HCT116 (cell line): ENCODE results near the gene KIAA2012. TPM values are rescaled to one million over a fixed set of nuclear protein-coding genes. Genes with fewer than 3 reads are reported as not detected.

Experiments used
- ATAC-seq: fragments of 200-7000 bp; cut with Tn5 transposase; 2 replicates; pipeline ENCODE4 v1.9.1; 2020; ENCODE audit warnings: mild to moderate bottlenecking, moderate library complexity
- BruUV-seq: library from RNA; stranded (reverse); fragments of 400-500 nt; replicated peaks from 2 replicates; lab custom pipeline; 2021; lab: Mats Ljungman, UMichigan
- CTCF ChIA-PET: fragments of 300-600 bp; sonication (Branson Sonifier 250); formaldehyde crosslinking; loops from one replicate; lab custom pipeline; 2021; ENCODE audit warnings: antibody characterized with exemption; lab: Charles Lee
- POLR2A ChIA-PET: fragments of 300-600, 350-600 bp; sonication (Branson Sonifier 250); formaldehyde crosslinking; loops from one replicate; lab custom pipeline; 2021; ENCODE audit warnings: antibody characterized with exemption; lab: Charles Lee
- RAD21 ChIA-PET, 2 experiments: fragments of 300-600 bp; sonication (Branson Sonifier 250); formaldehyde crosslinking; loops; one replicate each; lab custom pipeline; 2023; ENCODE audit warnings: low total read pairs in 2 of 2; ENCODE audit not compliant: uncharacterized antibody in 2 of 2, unreplicated experiment in 2 of 2, low non-redundant PET in 1 of 2; lab: Charles Lee
- DNase-seq: peaks from one replicate; pipeline ENCODE4 v3.0.0-alpha.2; 2010; ENCODE audit warnings: low read depth, low spot score
- H2AFZ ChIP-seq: fragments of 200-600 bp; shearing (Covaris generic), sonication (generic); 2 replicates; pipeline ENCODE4 v1.6.1; 2017; ENCODE audit warnings: low read depth, mixed run types, mixed read lengths, antibody characterized with exemption, low read length; ENCODE audit not compliant: poor library complexity, severe bottlenecking
- H3K27ac ChIP-seq: 2 replicates; pipeline ENCODE4 v1.5.1; 2012; ENCODE audit warnings: low read depth, low read length
- H3K27me3 ChIP-seq: fragments of 200-600 bp; sonication (generic); 2 replicates; pipeline ENCODE4 v1.6.1; 2016; ENCODE audit warnings: mixed run types, low read length, mixed read lengths; ENCODE audit not compliant: insufficient read depth
- H3K36me3 ChIP-seq, 2 experiments: fragments of 200-500 bp in 1 of 2; fragments of 200-600 bp in 1 of 2; sonication (Bioruptor generic) in 1 of 2; sonication (generic) in 1 of 2; 2 replicates each; pipeline versions ENCODE4 v1.5.1 to v1.6.1; 2014 to 2016; ENCODE audit warnings: low read length in 2 of 2, inconsistent platforms in 1 of 2, mixed read lengths in 1 of 2, mixed run types in 1 of 2; ENCODE audit not compliant: insufficient read depth in 2 of 2, control insufficient read depth in 1 of 2
- H3K4me1 ChIP-seq, 2 experiments: fragments of 200-600 bp in 1 of 2; sonication (generic) in 1 of 2; 2 replicates each; pipeline versions ENCODE4 v1.5.1 to v1.6.1; 2012 to 2017; ENCODE audit warnings: low read length in 2 of 2, inconsistent platforms in 1 of 2, mild to moderate bottlenecking in 1 of 2, mixed read lengths in 1 of 2, mixed run types in 1 of 2, moderate library complexity in 1 of 2; ENCODE audit not compliant: insufficient read depth in 2 of 2, control insufficient read depth in 1 of 2
- H3K4me2 ChIP-seq: fragments of 200-600 bp; sonication (generic); 2 replicates; pipeline ENCODE4 v1.6.1; 2017; ENCODE audit warnings: mixed run types, low read length, mixed read lengths
- H3K4me3 ChIP-seq, 2 experiments: fragments of 200-600 bp in 1 of 2; sonication (generic) in 1 of 2; replicated peaks in 1 of 2; 2 replicates each; pipeline ENCODE4 v1.5.1; 2011 to 2016; ENCODE audit warnings: low read length in 2 of 2, control low read depth in 1 of 2, low read depth in 1 of 2, mild to moderate bottlenecking in 1 of 2, mixed read lengths in 1 of 2, mixed run types in 1 of 2
- H3K79me2 ChIP-seq: fragments of 200-600 bp; sonication (generic); 2 replicates; pipeline ENCODE4 v1.6.1; 2017; ENCODE audit warnings: mild to moderate bottlenecking, mixed run types, low read length, moderate library complexity, mixed read lengths; ENCODE audit not compliant: insufficient read depth
- H3K9ac ChIP-seq: fragments of 200-600 bp; sonication (generic); 2 replicates; pipeline ENCODE4 v1.6.1; 2016; ENCODE audit warnings: low read length, mixed read lengths
- H3K9me2 ChIP-seq: fragments of 200-600 bp; sonication (generic), shearing (Covaris generic); 2 replicates; pipeline ENCODE4 v1.6.1; 2017; ENCODE audit warnings: mixed run types, mild to moderate bottlenecking, moderate library complexity; ENCODE audit not compliant: insufficient read depth
- H3K9me3 ChIP-seq, 2 experiments: fragments of 200-500 bp in 1 of 2; fragments of 200-600 bp in 1 of 2; sonication (Bioruptor generic) in 1 of 2; sonication (generic) in 1 of 2; 2 replicates each; pipeline ENCODE4 v1.6.1; 2014 to 2017; ENCODE audit warnings: low read length in 2 of 2, mixed read lengths in 2 of 2, inconsistent platforms in 1 of 2, low read depth in 1 of 2, mild to moderate bottlenecking in 1 of 2, mixed run types in 1 of 2, moderate library complexity in 1 of 2; ENCODE audit not compliant: control insufficient read depth in 1 of 2, insufficient read depth in 1 of 2
- H4K20me1 ChIP-seq: fragments of 200-600 bp; sonication (generic), shearing (Covaris generic); 2 replicates; pipeline ENCODE4 v1.6.1; 2017; ENCODE audit warnings: mixed run types, mild to moderate bottlenecking, moderate library complexity; ENCODE audit not compliant: insufficient read depth
- CBX3 ChIP-seq: IDR thresholded peaks from 2 replicates; pipeline ENCODE4 v1.6.1; 2012; ENCODE audit warnings: low read depth
- CEBPB ChIP-seq: IDR thresholded peaks from 2 replicates; pipeline ENCODE4 v1.6.1; 2012; ENCODE audit warnings: low read depth
- CTCF ChIP-seq, 3 experiments: fragments of 200-600 bp in 1 of 3; sonication (generic) in 1 of 3; IDR thresholded peaks in 2 of 3; conservative IDR thresholded peaks in 1 of 3; 2 replicates each; pipeline ENCODE4 v1.5.1; 2012 to 2017; ENCODE audit warnings: low read depth in 2 of 3, low read length in 2 of 3, antibody characterized with exemption in 1 of 3, borderline replicate concordance in 1 of 3, control low read depth in 1 of 3, mild to moderate bottlenecking in 1 of 3, mixed read lengths in 1 of 3, mixed run types in 1 of 3, moderate library complexity in 1 of 3; ENCODE audit not compliant: insufficient read depth in 1 of 3
- EGR1 ChIP-seq: IDR thresholded peaks from 2 replicates; pipeline ENCODE4 v1.6.1; 2012; ENCODE audit warnings: low read depth
- ELF1 ChIP-seq: IDR thresholded peaks from 2 replicates; pipeline ENCODE4 v1.6.1; 2012; ENCODE audit warnings: low read depth, borderline replicate concordance
- EZH2 ChIP-seq: fragments of 200-600 bp; sonication (generic); IDR thresholded peaks from 2 replicates; pipeline ENCODE4 v1.6.1; 2017; ENCODE audit warnings: antibody characterized with exemption, mixed run types
- EZH2phosphoT487 ChIP-seq: fragments of 200-600 bp; IDR thresholded peaks from 2 replicates; pipeline ENCODE4 v1.6.1; 2018; ENCODE audit warnings: antibody characterized with exemption, borderline replicate concordance
- FOSL1 ChIP-seq: IDR thresholded peaks from 2 replicates; pipeline ENCODE4 v1.6.1; 2012; ENCODE audit warnings: low read depth
- MAX ChIP-seq: IDR thresholded peaks from 2 replicates; pipeline ENCODE4 v1.6.1; 2012
- POLR2A ChIP-seq: IDR thresholded peaks from 2 replicates; pipeline ENCODE4 v1.7.0; 2011; ENCODE audit warnings: borderline replicate concordance; ENCODE audit not compliant: insufficient read depth, insufficient read length; ENCODE audit errors: extremely low read depth
- POLR2AphosphoS5 ChIP-seq: IDR thresholded peaks from 2 replicates; pipeline ENCODE4 v1.6.1; 2011; ENCODE audit warnings: mild to moderate bottlenecking, low read depth, low read length, moderate library complexity
- RAD21 ChIP-seq: IDR thresholded peaks from 2 replicates; pipeline ENCODE4 v1.6.1; 2012; ENCODE audit warnings: low read depth, mild to moderate bottlenecking
- SIN3A ChIP-seq: IDR thresholded peaks from 2 replicates; pipeline ENCODE4 v1.6.1; 2012; ENCODE audit warnings: low read depth
- SP1 ChIP-seq: IDR thresholded peaks from 2 replicates; pipeline ENCODE4 v1.6.1; 2012; ENCODE audit warnings: low read depth
- TCF7L2 ChIP-seq: IDR thresholded peaks from 2 replicates; pipeline ENCODE4 v1.7.0; 2011; ENCODE audit warnings: borderline replicate concordance, inconsistent platforms; ENCODE audit not compliant: insufficient read depth, insufficient read length; ENCODE audit errors: extremely low read depth
- YY1 ChIP-seq: IDR thresholded peaks from 2 replicates; pipeline ENCODE4 v1.6.1; 2011; ENCODE audit warnings: low read length, low read depth, moderate library complexity, mild to moderate bottlenecking; ENCODE audit not compliant: insufficient replicate concordance; ENCODE audit errors: extremely low read depth
- ZFX ChIP-seq: fragments of 450-650 bp; IDR thresholded peaks from 2 replicates; pipeline ENCODE4 v1.6.1; 2017
- ZNF274 ChIP-seq: fragments of 200-500 bp; sonication (Bioruptor generic); IDR thresholded peaks from 2 replicates; pipeline ENCODE4 v1.6.1; 2014; ENCODE audit warnings: mild to moderate bottlenecking, low read depth, low read length, inconsistent platforms
- intact Hi-C: fragments of 100-400 bp; cut with micrococcal nuclease; formaldehyde crosslinking; loops from 2 replicates; pipeline ENCODE4 v1.10.0; 2022
- total RNA-seq: library from RNA; stranded (reverse); gene quantifications from one replicate; pipeline ENCODE4 v1.2.1, GENCODE V29; 2021; ENCODE audit not compliant: unreplicated experiment
- TF ChIP-seq, protein P1 (sequence below): IDR thresholded peaks from 2 replicates; pipeline ENCODE4 v1.6.1; 2011; ENCODE audit warnings: mild to moderate bottlenecking, low read length, moderate library complexity; ENCODE audit not compliant: insufficient replicate concordance; ENCODE audit errors: extremely low read depth

Gene KIAA2012
- total RNA-seq, 1 experiment from 2014 or later, result not detected

DNA sequence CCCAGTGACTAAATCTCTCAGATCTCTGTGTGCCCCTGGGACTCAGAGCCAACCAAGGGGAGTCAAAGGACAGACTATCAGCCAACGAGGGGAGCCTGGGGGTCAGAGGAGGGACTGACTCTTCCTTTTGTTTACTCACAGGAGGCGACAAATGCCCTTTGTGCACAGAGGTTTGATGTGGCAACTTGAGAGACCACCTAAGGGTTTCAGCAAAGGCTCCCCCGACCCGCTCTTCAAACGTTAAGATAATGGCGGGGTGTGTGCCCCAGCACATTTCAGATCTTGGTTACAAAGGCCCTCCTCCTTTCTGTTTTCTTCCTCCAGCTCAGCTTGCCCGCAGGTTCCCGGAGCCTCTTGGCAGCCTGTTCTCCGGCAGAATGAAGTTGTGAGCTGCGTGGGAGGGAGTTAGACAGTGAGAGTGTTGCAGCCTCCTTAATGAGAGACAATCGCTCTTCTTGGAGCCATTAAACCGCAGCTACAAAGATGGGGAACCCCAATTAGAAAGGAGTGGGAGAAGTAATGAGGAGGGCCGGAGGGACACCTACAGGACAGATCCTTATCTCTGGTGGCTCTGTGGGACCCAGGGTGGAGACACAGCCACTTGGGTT is 76.2 kb downstream of the KIAA2012 start:
- no TSS peak for BruUV-seq
- RAD21 ChIA-PET, result no interaction called here
- H4K20me1 ChIP-seq, result no peaks in the 10 kb centered on the region
- TF ChIP-seq ZFX, result no peak
- no peak for TF ChIP-seq RAD21
- no peak for TF ChIP-seq EZH2phosphoT487
- TF ChIP-seq EGR1, result no peak
- TF ChIP-seq ELF1, result no peak
- TF ChIP-seq SP1, result no peak
- no peak for TF ChIP-seq CBX3
- no peak for TF ChIP-seq ZNF274
- TF ChIP-seq YY1, result no peak
- no peak for TF ChIP-seq TCF7L2
- TF ChIP-seq EZH2, result no peak
- no peak for TF ChIP-seq FOSL1
- no peaks in the 10 kb centered on the region for H3K9me2 ChIP-seq
- POLR2A ChIA-PET, result no interaction called here
- intact Hi-C loops, result no loop called here
- H3K4me1 ChIP-seq, result no peaks in the 10 kb centered on the region
- no peak overlapping the region for H2AFZ ChIP-seq
- H3K79me2 ChIP-seq, result no peaks in the 10 kb centered on the region
- no peaks in the 10 kb centered on the region for H3K9me3 ChIP-seq
- H3K36me3 ChIP-seq, result no peaks in the 10 kb centered on the region
- no peak overlapping the region for H3K4me2 ChIP-seq
- no peak overlapping the region for H3K9ac ChIP-seq
- DNase-seq (no peak), ATAC-seq (no peak)
- no peaks in the 10 kb centered on the region for H3K27me3 ChIP-seq
- CTCF ChIA-PET, result no interaction called here
- no peak overlapping the region for H3K27ac ChIP-seq
- no peak overlapping the region for H3K4me3 ChIP-seq

GRCh38 chr2:202149936-202150335 is 76.9 kb downstream of the KIAA2012 start:
- ATAC-seq, result no peak
- Histone ChIP-seq H2AFZ (no peak overlapping the region), H3K9ac (no peak overlapping the region), H3K79me2 (no peaks in the 10 kb centered on the region), H3K36me3 (no peaks in the 10 kb centered on the region), H3K4me3 (no peak overlapping the region), H3K9me3 (no peaks in the 10 kb centered on the region), H3K9me2 (no peaks in the 10 kb centered on the region), H3K27me3 (no peaks in the 10 kb centered on the region), H4K20me1 (no peaks in the 10 kb centered on the region), H3K4me2 (no peak overlapping the region), H3K27ac (no peak overlapping the region), H3K4me1 (no peaks in the 10 kb centered on the region)
- RAD21 ChIA-PET, result no interaction called here
- CTCF ChIA-PET, result no interaction called here
- no TSS peak for BruUV-seq
- intact Hi-C loops, result no loop called here
- POLR2A ChIA-PET, result no interaction called here
- no peak for DNase-seq
- no peak for TF ChIP-seq ELF1
- TF ChIP-seq, protein P1, sequence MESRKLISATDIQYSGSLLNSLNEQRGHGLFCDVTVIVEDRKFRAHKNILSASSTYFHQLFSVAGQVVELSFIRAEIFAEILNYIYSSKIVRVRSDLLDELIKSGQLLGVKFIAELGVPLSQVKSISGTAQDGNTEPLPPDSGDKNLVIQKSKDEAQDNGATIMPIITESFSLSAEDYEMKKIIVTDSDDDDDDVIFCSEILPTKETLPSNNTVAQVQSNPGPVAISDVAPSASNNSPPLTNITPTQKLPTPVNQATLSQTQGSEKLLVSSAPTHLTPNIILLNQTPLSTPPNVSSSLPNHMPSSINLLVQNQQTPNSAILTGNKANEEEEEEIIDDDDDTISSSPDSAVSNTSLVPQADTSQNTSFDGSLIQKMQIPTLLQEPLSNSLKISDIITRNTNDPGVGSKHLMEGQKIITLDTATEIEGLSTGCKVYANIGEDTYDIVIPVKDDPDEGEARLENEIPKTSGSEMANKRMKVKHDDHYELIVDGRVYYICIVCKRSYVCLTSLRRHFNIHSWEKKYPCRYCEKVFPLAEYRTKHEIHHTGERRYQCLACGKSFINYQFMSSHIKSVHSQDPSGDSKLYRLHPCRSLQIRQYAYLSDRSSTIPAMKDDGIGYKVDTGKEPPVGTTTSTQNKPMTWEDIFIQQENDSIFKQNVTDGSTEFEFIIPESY, result no peak
- no peak for TF ChIP-seq ZNF274
- TF ChIP-seq SIN3A, result no peak
- TF ChIP-seq POLR2A, result no peak
- TF ChIP-seq EZH2, result no peak
- no peak for TF ChIP-seq MAX
- no peak for TF ChIP-seq CTCF (IDR thresholded peaks at IDR 0.05 in 2 of 3, conservative IDR thresholded peaks at IDR 0.05 in 1 of 3; ENCODE audit: borderline replicate concordance in 1 of 3, insufficient read depth in 1 of 3, low read depth in 2 of 3, low read length in 2 of 3)
- no peak for TF ChIP-seq RAD21
- no peak for TF ChIP-seq CEBPB
- TF ChIP-seq POLR2AphosphoS5, result no peak
